OCI-LY7 (cell line): ENCODE data around the gene TEX2. TPM values are rescaled to one million over a fixed set of nuclear protein-coding genes. Genes with fewer than 3 reads are reported as not detected.

Source experiments
- BruUV-seq: library from RNA; stranded (reverse); fragments of 400-500 nt; replicated peaks from 2 replicates; lab custom pipeline; 2021; lab: Mats Ljungman, UMichigan
- CTCF ChIA-PET: fragments of 300-600 bp; sonication (Branson Sonifier 250); formaldehyde crosslinking; loops from one replicate; lab custom pipeline; 2022; ENCODE audit warnings: antibody characterized with exemption; ENCODE audit not compliant: unreplicated experiment; lab: Charles Lee
- POLR2A ChIA-PET: fragments of 300-600 bp; sonication (Branson Sonifier 250); formaldehyde crosslinking; loops from one replicate; lab custom pipeline; 2022; ENCODE audit warnings: antibody characterized with exemption; lab: Charles Lee
- DNase-seq: peaks from one replicate; pipeline ENCODE4 v3.0.0-alpha.2; 2015; ENCODE audit warnings: low spot score
- H2AFZ ChIP-seq: fragments of 200-600 bp; sonication (generic), shearing (Covaris generic); 2 replicates; pipeline ENCODE4 v1.6.1; 2014; ENCODE audit warnings: mild to moderate bottlenecking, antibody characterized with exemption, low read length, moderate library complexity
- H3K27ac ChIP-seq: fragments of 200-600 bp; sonication (generic); 2 replicates; pipeline ENCODE4 v1.5.1; 2014; ENCODE audit warnings: mixed run types, low read depth, mild to moderate bottlenecking, moderate library complexity, low read length, inconsistent platforms; ENCODE audit not compliant: poor library complexity, severe bottlenecking
- H3K36me3 ChIP-seq: fragments of 200-600 bp; sonication (generic); 2 replicates; pipeline ENCODE4 v1.6.1; 2014; ENCODE audit warnings: mild to moderate bottlenecking, antibody characterized with exemption, low read length, moderate library complexity, mixed read lengths; ENCODE audit not compliant: insufficient read depth
- H3K4me1 ChIP-seq: fragments of 200-600 bp; sonication (generic); 2 replicates; pipeline ENCODE4 v1.5.1; 2014; ENCODE audit warnings: mild to moderate bottlenecking, low read length; ENCODE audit not compliant: insufficient read depth, poor library complexity, severe bottlenecking
- H3K4me2 ChIP-seq: fragments of 200-600 bp; sonication (generic); 2 replicates; pipeline ENCODE4 v1.6.1; 2014; ENCODE audit warnings: mild to moderate bottlenecking, low read length
- H3K4me3 ChIP-seq: fragments of 200-600 bp; sonication (generic); 2 replicates; pipeline ENCODE4 v1.5.1; 2014; ENCODE audit warnings: mild to moderate bottlenecking, low read depth, low read length; ENCODE audit not compliant: poor library complexity, severe bottlenecking
- H3K79me2 ChIP-seq: fragments of 200-600 bp; sonication (generic); 2 replicates; pipeline ENCODE4 v1.6.1; 2016; ENCODE audit warnings: low read depth, mild to moderate bottlenecking, low read length, moderate library complexity, mixed read lengths; ENCODE audit not compliant: insufficient read depth
- H3K9me2 ChIP-seq: fragments of 200-600 bp; sonication (generic); 2 replicates; pipeline ENCODE4 v1.6.1; 2016; ENCODE audit warnings: mild to moderate bottlenecking, low read length, mixed read lengths; ENCODE audit not compliant: insufficient read depth
- H3K9me3 ChIP-seq: fragments of 200-600 bp; sonication (generic); 2 replicates; pipeline ENCODE4 v1.6.1; 2014; ENCODE audit warnings: mild to moderate bottlenecking, mixed run types, low read length, mixed read lengths
- H4K20me1 ChIP-seq: fragments of 200-600 bp; sonication (generic); 2 replicates; pipeline ENCODE4 v1.6.1; 2014; ENCODE audit warnings: mild to moderate bottlenecking, antibody characterized with exemption, low read length, moderate library complexity, mixed read lengths; ENCODE audit not compliant: insufficient read depth
- EZH2phosphoT487 ChIP-seq: fragments of 200-600 bp; sonication (generic); IDR thresholded peaks from 2 replicates; pipeline ENCODE4 v1.6.1; 2018; ENCODE audit warnings: low read depth, borderline replicate concordance, mild to moderate bottlenecking, mixed run types, antibody characterized with exemption, low read length, moderate library complexity, mixed read lengths
- intact Hi-C: fragments of 100-400 bp; cut with micrococcal nuclease; formaldehyde crosslinking; loops from one replicate; pipeline ENCODE4 v1.10.0; 2022; ENCODE audit not compliant: unreplicated experiment
- total RNA-seq, 2 experiments: library from RNA; depleted of rRNA in 1 of 2; stranded (reverse); fragments of >200 nt in 1 of 2; shearing (Covaris generic) in 1 of 2; gene quantifications; 2 replicates each; pipeline ENCODE4 v1.2.3, GENCODE V29; 2014 to 2022
- TF ChIP-seq, protein P1 (sequence below): fragments of 200-600 bp; sonication (generic); conservative IDR thresholded peaks from 2 replicates; pipeline ENCODE4 v1.5.1; 2014; ENCODE audit warnings: mild to moderate bottlenecking, antibody characterized with exemption, low read length, moderate library complexity, mixed read lengths

Gene TEX2
- total RNA-seq, 2 experiments from 2014 or later: 7.4 to 12.4 TPM

GRCh38 chr17:64226132-64226531 lies 36.9 kb downstream of the TEX2 start:
- Histone ChIP-seq H2AFZ (no peak overlapping the region), H3K4me2 (no peak overlapping the region), H3K36me3 (no peaks in the 10 kb centered on the region), H3K4me1 (no peaks in the 10 kb centered on the region), H3K27ac (no peak overlapping the region), H3K79me2 (no peaks in the 10 kb centered on the region), H4K20me1 (no peaks in the 10 kb centered on the region), H3K4me3 (no peak overlapping the region), H3K9me3 (no peaks in the 10 kb centered on the region), H3K9me2 (no peaks in the 10 kb centered on the region)
- no peak for DNase-seq
- POLR2A ChIA-PET: interaction anchor here (0.7 to 1.5 kb wide), 3 partner anchors 10 to 57 kb away, joined by 3 to 5 read pairs (median 3); no protein-coding TSS in a partner anchor
- intact Hi-C loops: no loop called here
- CTCF ChIA-PET: no interaction called here
- TF ChIP-seq, protein P1, sequence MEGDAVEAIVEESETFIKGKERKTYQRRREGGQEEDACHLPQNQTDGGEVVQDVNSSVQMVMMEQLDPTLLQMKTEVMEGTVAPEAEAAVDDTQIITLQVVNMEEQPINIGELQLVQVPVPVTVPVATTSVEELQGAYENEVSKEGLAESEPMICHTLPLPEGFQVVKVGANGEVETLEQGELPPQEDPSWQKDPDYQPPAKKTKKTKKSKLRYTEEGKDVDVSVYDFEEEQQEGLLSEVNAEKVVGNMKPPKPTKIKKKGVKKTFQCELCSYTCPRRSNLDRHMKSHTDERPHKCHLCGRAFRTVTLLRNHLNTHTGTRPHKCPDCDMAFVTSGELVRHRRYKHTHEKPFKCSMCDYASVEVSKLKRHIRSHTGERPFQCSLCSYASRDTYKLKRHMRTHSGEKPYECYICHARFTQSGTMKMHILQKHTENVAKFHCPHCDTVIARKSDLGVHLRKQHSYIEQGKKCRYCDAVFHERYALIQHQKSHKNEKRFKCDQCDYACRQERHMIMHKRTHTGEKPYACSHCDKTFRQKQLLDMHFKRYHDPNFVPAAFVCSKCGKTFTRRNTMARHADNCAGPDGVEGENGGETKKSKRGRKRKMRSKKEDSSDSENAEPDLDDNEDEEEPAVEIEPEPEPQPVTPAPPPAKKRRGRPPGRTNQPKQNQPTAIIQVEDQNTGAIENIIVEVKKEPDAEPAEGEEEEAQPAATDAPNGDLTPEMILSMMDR: no peak
- TF ChIP-seq EZH2phosphoT487: no peak
- BruUV-seq: no TSS peak

GRCh38 chr17:64225410-64225809 lies 37.6 kb downstream of the TEX2 start:
- no peak overlapping the region for H3K4me3 ChIP-seq
- no peaks in the 10 kb centered on the region for H4K20me1 ChIP-seq
- H3K36me3 ChIP-seq: no peaks in the 10 kb centered on the region
- H3K9me2 ChIP-seq: no peaks in the 10 kb centered on the region
- TF ChIP-seq EZH2phosphoT487: no peak
- TF ChIP-seq, protein P1: no peak
- H3K27ac ChIP-seq: no peak overlapping the region
- BruUV-seq: no TSS peak
- no peaks in the 10 kb centered on the region for H3K79me2 ChIP-seq
- H3K9me3 ChIP-seq: no peaks in the 10 kb centered on the region
- no peak overlapping the region for H2AFZ ChIP-seq
- no peak for DNase-seq
- ChIA-PET CTCF (no interaction called here), POLR2A (interaction anchor here (0.7 to 1.2 kb wide), 2 partner anchors 11 to 56 kb away, joined by 3 to 5 read pairs; no protein-coding TSS in a partner anchor)
- no peaks in the 10 kb centered on the region for H3K4me1 ChIP-seq
- H3K4me2 ChIP-seq: no peak overlapping the region
- intact Hi-C loops: no loop called here

- no peaks in the 10 kb centered on the region for H3K9me2 ChIP-seq
- H2AFZ ChIP-seq: no peak overlapping the region
- no peaks in the 10 kb centered on the region for H3K4me1 ChIP-seq
- no peaks in the 10 kb centered on the region for H3K36me3 ChIP-seq
- intact Hi-C loops: no loop called here
- DNase-seq: no peak
- H3K4me3 ChIP-seq: no peak overlapping the region
- TF ChIP-seq EZH2phosphoT487: no peak
- TF ChIP-seq, protein P1: no peak
- H3K27ac ChIP-seq: no peak overlapping the region
- no peaks in the 10 kb centered on the region for H4K20me1 ChIP-seq
- ChIA-PET POLR2A (interaction anchor here (0.7 kb wide), 2 partner anchors 295 to 324 kb away, joined by 3 read pairs; no protein-coding TSS in a partner anchor), CTCF (no interaction called here)
- H3K4me2 ChIP-seq: no peak overlapping the region
- BruUV-seq: no TSS peak
- no peaks in the 10 kb centered on the region for H3K79me2 ChIP-seq
- H3K9me3 ChIP-seq: no peaks in the 10 kb centered on the region
Observed at GRCh38 chr17:64223931-64224629, 39.0 kb downstream of the TEX2 start.
